Measurements from ENCODE around the gene TRAF3IP1.

GRCh38 chr2:238428866-238429265, 108.5 kb downstream of the TRAF3IP1 start:
- no peak for TF ChIP-seq CTCF (IDR thresholded peaks at IDR 0.05; ENCODE audit: low read depth, low read length, poor library complexity, severe bottlenecking)
- TF ChIP-seq EZH2phosphoT487 (IDR thresholded peaks at IDR 0.05; ENCODE audit: borderline replicate concordance, low read length), result no peak
